ENCODE results near the gene LMTK2. TPM values are rescaled to one million over a fixed set of nuclear protein-coding genes. Genes with fewer than 3 reads are reported as not detected.

The LMTK2 gene
- total and polyA plus RNA-seq, 2 experiments from 2014 or later: 6.1 to 30.8 TPM

- H3K27ac Mint-ChIP-seq: no peak overlapping the region
Observed at GRCh38 chr7:98213296-98213887, 106.7 kb downstream of the LMTK2 start.

More at GRCh38 chr7:98213296-98213887, 106.7 kb downstream of the LMTK2 start:
- H3K27me3 ChIP-seq (ENCODE audit: insufficient read depth): no peaks in the 10 kb centered on the region
- ATAC-seq: no peak
- no peak overlapping the region for H3K27ac ChIP-seq (ENCODE audit: low read depth)
- no peak overlapping the region for H3K4me3 ChIP-seq
- no peaks in the 10 kb centered on the region for H3F3A ChIP-seq (replicated peaks; ENCODE audit: low read depth)
- Mint-ChIP-seq H3K27me3 (ENCODE audit: insufficient read depth, low read depth, poor library complexity) (peaks cover 4% of the 10 kb centered on the region), H3K4me1 (peaks cover 10% of the 10 kb centered on the region), H3K4me3 (no peak overlapping the region), H3K36me3 (ENCODE audit: low read depth) (no peaks in the 10 kb centered on the region), H3K9me3 (no peaks in the 10 kb centered on the region)
- H3K79me2 ChIP-seq (replicated peaks; ENCODE audit: insufficient read depth): no peaks in the 10 kb centered on the region
- no peaks in the 10 kb centered on the region for H3K9me2 ChIP-seq (ENCODE audit: insufficient read depth)
- no peak for TF ChIP-seq STAT1 (IDR thresholded peaks at IDR 0.05; ENCODE audit: unreplicated experiment)
- TF ChIP-seq, protein P1, sequence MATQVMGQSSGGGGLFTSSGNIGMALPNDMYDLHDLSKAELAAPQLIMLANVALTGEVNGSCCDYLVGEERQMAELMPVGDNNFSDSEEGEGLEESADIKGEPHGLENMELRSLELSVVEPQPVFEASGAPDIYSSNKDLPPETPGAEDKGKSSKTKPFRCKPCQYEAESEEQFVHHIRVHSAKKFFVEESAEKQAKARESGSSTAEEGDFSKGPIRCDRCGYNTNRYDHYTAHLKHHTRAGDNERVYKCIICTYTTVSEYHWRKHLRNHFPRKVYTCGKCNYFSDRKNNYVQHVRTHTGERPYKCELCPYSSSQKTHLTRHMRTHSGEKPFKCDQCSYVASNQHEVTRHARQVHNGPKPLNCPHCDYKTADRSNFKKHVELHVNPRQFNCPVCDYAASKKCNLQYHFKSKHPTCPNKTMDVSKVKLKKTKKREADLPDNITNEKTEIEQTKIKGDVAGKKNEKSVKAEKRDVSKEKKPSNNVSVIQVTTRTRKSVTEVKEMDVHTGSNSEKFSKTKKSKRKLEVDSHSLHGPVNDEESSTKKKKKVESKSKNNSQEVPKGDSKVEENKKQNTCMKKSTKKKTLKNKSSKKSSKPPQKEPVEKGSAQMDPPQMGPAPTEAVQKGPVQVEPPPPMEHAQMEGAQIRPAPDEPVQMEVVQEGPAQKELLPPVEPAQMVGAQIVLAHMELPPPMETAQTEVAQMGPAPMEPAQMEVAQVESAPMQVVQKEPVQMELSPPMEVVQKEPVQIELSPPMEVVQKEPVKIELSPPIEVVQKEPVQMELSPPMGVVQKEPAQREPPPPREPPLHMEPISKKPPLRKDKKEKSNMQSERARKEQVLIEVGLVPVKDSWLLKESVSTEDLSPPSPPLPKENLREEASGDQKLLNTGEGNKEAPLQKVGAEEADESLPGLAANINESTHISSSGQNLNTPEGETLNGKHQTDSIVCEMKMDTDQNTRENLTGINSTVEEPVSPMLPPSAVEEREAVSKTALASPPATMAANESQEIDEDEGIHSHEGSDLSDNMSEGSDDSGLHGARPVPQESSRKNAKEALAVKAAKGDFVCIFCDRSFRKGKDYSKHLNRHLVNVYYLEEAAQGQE (IDR thresholded peaks at IDR 0.05; ENCODE audit: unreplicated experiment): no peak
- no peak for TF ChIP-seq ZNF462 (CRISPR knock-in tag; IDR thresholded peaks at IDR 0.05)
- no peak for TF ChIP-seq EZH2 (IDR thresholded peaks at IDR 0.05; ENCODE audit: low read depth, unreplicated experiment)
- TF ChIP-seq ETS1 (IDR thresholded peaks at IDR 0.05): no peak
- TF ChIP-seq POLR2AphosphoS5 (IDR thresholded peaks at IDR 0.05; ENCODE audit: low read depth): no peak
- TF ChIP-seq EZH2phosphoT487 (IDR thresholded peaks at IDR 0.05; ENCODE audit: unreplicated experiment): no peak
- TF ChIP-seq ZNF331 (CRISPR knock-in tag; IDR thresholded peaks at IDR 0.05; ENCODE audit: low read depth): no peak
- no peak for TF ChIP-seq CREB1 (CRISPR knock-in tag; IDR thresholded peaks at IDR 0.05; ENCODE audit: low read depth)
- TF ChIP-seq, protein P2, sequence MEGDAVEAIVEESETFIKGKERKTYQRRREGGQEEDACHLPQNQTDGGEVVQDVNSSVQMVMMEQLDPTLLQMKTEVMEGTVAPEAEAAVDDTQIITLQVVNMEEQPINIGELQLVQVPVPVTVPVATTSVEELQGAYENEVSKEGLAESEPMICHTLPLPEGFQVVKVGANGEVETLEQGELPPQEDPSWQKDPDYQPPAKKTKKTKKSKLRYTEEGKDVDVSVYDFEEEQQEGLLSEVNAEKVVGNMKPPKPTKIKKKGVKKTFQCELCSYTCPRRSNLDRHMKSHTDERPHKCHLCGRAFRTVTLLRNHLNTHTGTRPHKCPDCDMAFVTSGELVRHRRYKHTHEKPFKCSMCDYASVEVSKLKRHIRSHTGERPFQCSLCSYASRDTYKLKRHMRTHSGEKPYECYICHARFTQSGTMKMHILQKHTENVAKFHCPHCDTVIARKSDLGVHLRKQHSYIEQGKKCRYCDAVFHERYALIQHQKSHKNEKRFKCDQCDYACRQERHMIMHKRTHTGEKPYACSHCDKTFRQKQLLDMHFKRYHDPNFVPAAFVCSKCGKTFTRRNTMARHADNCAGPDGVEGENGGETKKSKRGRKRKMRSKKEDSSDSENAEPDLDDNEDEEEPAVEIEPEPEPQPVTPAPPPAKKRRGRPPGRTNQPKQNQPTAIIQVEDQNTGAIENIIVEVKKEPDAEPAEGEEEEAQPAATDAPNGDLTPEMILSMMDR (conservative IDR thresholded peaks at IDR 0.05; ENCODE audit: low read depth in 2 of 2): no peak
- no peak for TF ChIP-seq JUNB (IDR thresholded peaks at IDR 0.05; ENCODE audit: unreplicated experiment)
- no peak for TF ChIP-seq ZNF114 (CRISPR knock-in tag; IDR thresholded peaks at IDR 0.05)
- DNase-seq (ENCODE audit: low spot score): no peak
- no peaks in the 10 kb centered on the region for H3K36me3 ChIP-seq (ENCODE audit: insufficient read depth)
- no peak overlapping the region for H2AFZ ChIP-seq
- peaks cover 3% of the 10 kb centered on the region; the same call in 1 of the 2 replicates for H3K4me1 ChIP-seq (ENCODE audit: insufficient read depth)
- H3K4me2 ChIP-seq: no peak overlapping the region
- H4K20me1 ChIP-seq (replicated peaks; ENCODE audit: insufficient read depth): no peaks in the 10 kb centered on the region; the same call in 1 of the 2 replicates
